K562 (cell line): Measurements from ENCODE around the gene IPO13. TPM values are rescaled to one million over a fixed set of nuclear protein-coding genes. Genes with fewer than 3 reads are reported as not detected.
A peak's percentile ranks its signal among the peaks of the same experiment; 100 is the strongest.

ENCODE experiments used
- ATF2 ChIP-seq: sonication (generic); formaldehyde crosslinking; IDR thresholded peaks from 2 replicates; pipeline ENCODE4 v1.8.1; 2022; ENCODE audit warnings: missing genetic modification reagents
- BACH1 ChIP-seq: fragments of 200-800 bp; sonication (Bioruptor generic); IDR thresholded peaks from 2 replicates; pipeline ENCODE4 v1.6.1; 2016; ENCODE audit warnings: missing genetic modification characterization, missing compliant biosample characterization
- CHCHD3 ChIP-seq: fragments of 250-450 bp; sonication (Bioruptor Pico); IDR thresholded peaks from 2 replicates; pipeline ENCODE4 v2.1.2; 2022; ENCODE audit warnings: mild to moderate bottlenecking
- ELF2 ChIP-seq: fragments of 250-450 bp; sonication (Bioruptor Pico); IDR thresholded peaks from 2 replicates; pipeline ENCODE4 v1.5.0; 2021; ENCODE audit warnings: mild to moderate bottlenecking
- EZH2 ChIP-seq: IDR thresholded peaks from 2 replicates; pipeline ENCODE4 v1.6.1; 2012; ENCODE audit warnings: low read depth, mild to moderate bottlenecking, inconsistent platforms, low read length, borderline replicate concordance
- GATAD2B ChIP-seq: fragments of 450-650 bp; IDR thresholded peaks from 2 replicates; pipeline ENCODE4 v1.6.1; 2017; ENCODE audit warnings: mild to moderate bottlenecking, borderline replicate concordance
- HDAC3 ChIP-seq: fragments of 450-650 bp; IDR thresholded peaks from 2 replicates; pipeline ENCODE4 v1.6.1; 2018; ENCODE audit warnings: borderline replicate concordance, mild to moderate bottlenecking, moderate library complexity; ENCODE audit not compliant: partially characterized antibody
- L3MBTL2 ChIP-seq: fragments of 450-650 bp; IDR thresholded peaks from 2 replicates; pipeline ENCODE4 v1.6.1; 2016; ENCODE audit warnings: mild to moderate bottlenecking, moderate library complexity
- MTF1 ChIP-seq: fragments of 250-450 bp; sonication (Bioruptor Pico); IDR thresholded peaks from 2 replicates; pipeline ENCODE4 v1.9.0; 2021; ENCODE audit warnings: moderate library complexity, mild to moderate bottlenecking, inconsistent platforms, borderline replicate concordance
- NCOA1 ChIP-seq: fragments of 450-650 bp; IDR thresholded peaks from 2 replicates; pipeline ENCODE4 v1.6.1; 2016; ENCODE audit warnings: low read depth
- NEUROD1 ChIP-seq: fragments of 150-350 bp; IDR thresholded peaks from 2 replicates; pipeline ENCODE4 v1.6.1; 2014; ENCODE audit warnings: borderline replicate concordance, low read length, low read depth; ENCODE audit not compliant: partially characterized antibody
- NR2F6 ChIP-seq: fragments of 450-650 bp; formaldehyde crosslinking; IDR thresholded peaks from 2 replicates; pipeline ENCODE4 v1.4.0; 2020; ENCODE audit warnings: mild to moderate bottlenecking
- NR4A1 ChIP-seq, 2 experiments: fragments of 250-450 bp in 1 of 2; fragments of 450-650 bp in 1 of 2; sonication (Bioruptor Pico) in 1 of 2; IDR thresholded peaks; 2 replicates each; pipeline versions ENCODE4 v1.4.0 to v1.6.1; 2016 to 2020; ENCODE audit warnings: mild to moderate bottlenecking in 2 of 2, missing compliant biosample characterization in 1 of 2, missing genetic modification characterization in 1 of 2, moderate library complexity in 1 of 2
- OTX1 ChIP-seq: fragments of 450-650 bp; formaldehyde crosslinking; IDR thresholded peaks from 2 replicates; pipeline ENCODE4 v1.4.0; 2022; ENCODE audit warnings: mild to moderate bottlenecking
- POU5F1 ChIP-seq: fragments of 150-350 bp; IDR thresholded peaks from 2 replicates; pipeline ENCODE4 v1.6.1; 2014; ENCODE audit warnings: borderline replicate concordance, low read length, low read depth, mild to moderate bottlenecking; ENCODE audit not compliant: partially characterized antibody
- PRDM10 ChIP-seq: fragments of 450-650 bp; IDR thresholded peaks from 2 replicates; pipeline ENCODE4 v1.6.1; 2018; ENCODE audit not compliant: partially characterized antibody
- RFX5 ChIP-seq: IDR thresholded peaks from 2 replicates; pipeline ENCODE4 v1.6.1; 2011; ENCODE audit warnings: low read depth, mild to moderate bottlenecking, improper control_type of control experiment, low read length
- SIN3B ChIP-seq: fragments of 450-650 bp; IDR thresholded peaks from 2 replicates; pipeline ENCODE4 v1.6.1; 2017; ENCODE audit warnings: low read depth, mild to moderate bottlenecking, moderate library complexity
- SMARCB1 ChIP-seq: IDR thresholded peaks from 2 replicates; pipeline ENCODE4 v1.6.1; 2011; ENCODE audit warnings: improper control_type of control experiment, low read depth; ENCODE audit not compliant: insufficient read length
- SRSF1 ChIP-seq: fragments of 200-400 bp; formaldehyde crosslinking; IDR thresholded peaks from 2 replicates; pipeline ENCODE4 v1.6.1; 2017; ENCODE audit warnings: mild to moderate bottlenecking, low read depth, low read length, moderate library complexity
- VEZF1 ChIP-seq: fragments of 200-800 bp; sonication (Bioruptor generic); IDR thresholded peaks from 2 replicates; pipeline ENCODE4 v1.6.1; 2017; ENCODE audit warnings: missing genetic modification characterization, missing compliant biosample characterization
- ZBTB1 ChIP-seq: sonication (generic); formaldehyde crosslinking; IDR thresholded peaks from 2 replicates; pipeline ENCODE4 v1.8.1; 2023; ENCODE audit warnings: missing genetic modification reagents, low read depth, mild to moderate bottlenecking, borderline replicate concordance
- polyA plus RNA-seq, 8 experiments: library from polyadenylated mRNA; depleted of rRNA in 4 of 8; stranded (reverse) in 5 of 8; unstranded in 3 of 8; fragments of >200 nt; fragmentation: Nextera tagmentation in 2 of 8; fragmentation: Illumina TruSeq in 1 of 8; extraction: Ambion mirVana in 2 of 8; extraction: Trizol in 1 of 8; gene quantifications; 2 replicates each; pipeline versions ENCODE4 v1.2.1 to v1.2.3, GENCODE V29; 2011 to 2014; ENCODE audit warnings: inconsistent platforms in 1 of 8, missing spikeins in 1 of 8
- total RNA-seq, 7 experiments: library from RNA; depleted of rRNA in 6 of 7; stranded (reverse); fragments of >200 nt in 6 of 7; fragmentation: Illumina TruSeq in 2 of 7; extraction: Trizol in 2 of 7; gene quantifications; 2 replicates each; pipeline versions ENCODE4 v1.2.1 to v1.2.3, GENCODE V29; 2011 to 2021; ENCODE audit warnings: low replicate concordance in 1 of 7

The IPO13 gene
- total and polyA plus RNA-seq, 9 of the 15 experiments (the other 6 are each of a cell fraction or from before 2014, with no cell fraction given), result 7.0 to 30.8 (median 16.2) TPM

GRCh38 chr1:43974443-43975248, 27.9 kb downstream of the IPO13 start, which contains the start of gene ATP6V0B (continued):
- TF ChIP-seq POU5F1 (peak; percentile 61), CHCHD3 (CRISPR knock-in tag) (no peak), HDAC3 (no peak), BACH1 (tag) (no peak), SMARCB1 (no peak), NR2F6 (0 out of 2 replicates have a peak, but pooled peaks have one; percentile 45), GATAD2B (no peak), SIN3B (peak; percentile 82; the same call in 1 of the 2 replicates), VEZF1 (CRISPR knock-in tag) (peak; percentile 77), NR4A1 (CRISPR knock-in tag; IDR thresholded peaks at IDR 0.05) (0 out of 2 replicates have a peak, but pooled peaks have one; percentile 43), NR4A1 (tag; IDR thresholded peaks at IDR 0.05) (no peak), SRSF1 (no peak), EZH2 (no peak), L3MBTL2 (peak; percentile 91), PRDM10 (no peak), NCOA1 (no peak), ELF2 (CRISPR knock-in tag) (no peak; the same call in 1 of the 2 replicates), ZBTB1 (CRISPR knock-in tag) (no peak), ATF2 (no peak; the same call in 1 of the 2 replicates), OTX1 (CRISPR knock-in tag) (peak; percentile 89), NEUROD1 (no peak), RFX5 (no peak), MTF1 (CRISPR knock-in tag) (no peak)
